ENCODE data around the gene FSTL4.

FSTL4 gene

GRCh38 chr5:133480866-133481265, 131.5 kb downstream of the FSTL4 start:
- Mint-ChIP-seq H3K27ac (no peak overlapping the region), H3K4me3 (no peak overlapping the region), H3K4me1 (ENCODE audit: low read depth) (no peaks in the 10 kb centered on the region), H3K36me3 (ENCODE audit: low read depth) (no peaks in the 10 kb centered on the region), H3K27me3 (ENCODE audit: low read depth) (peaks cover 24% of the 10 kb centered on the region), H3K9me3 (no peaks in the 10 kb centered on the region)
- no peak for DNase-seq (ENCODE audit: low spot score)

GRCh38 chr5:133480366-133480765, 132.0 kb downstream of the FSTL4 start:
- Mint-ChIP-seq H3K4me3 (no peak overlapping the region), H3K4me1 (ENCODE audit: low read depth) (no peaks in the 10 kb centered on the region), H3K27ac (no peak overlapping the region), H3K36me3 (ENCODE audit: low read depth) (no peaks in the 10 kb centered on the region), H3K9me3 (no peaks in the 10 kb centered on the region), H3K27me3 (ENCODE audit: low read depth) (peaks cover 27% of the 10 kb centered on the region)
- no peak for DNase-seq (ENCODE audit: low spot score)

GRCh38 chr5:133478199-133478985, 133.9 kb downstream of the FSTL4 start:
- Mint-ChIP-seq H3K27me3 (ENCODE audit: low read depth) (peaks cover 29% of the 10 kb centered on the region), H3K9me3 (no peaks in the 10 kb centered on the region), H3K27ac (no peak overlapping the region), H3K4me3 (no peak overlapping the region), H3K36me3 (ENCODE audit: low read depth) (no peaks in the 10 kb centered on the region), H3K4me1 (ENCODE audit: low read depth) (peaks cover 3% of the 10 kb centered on the region)
- DNase-seq (ENCODE audit: low spot score): no peak

DNA sequence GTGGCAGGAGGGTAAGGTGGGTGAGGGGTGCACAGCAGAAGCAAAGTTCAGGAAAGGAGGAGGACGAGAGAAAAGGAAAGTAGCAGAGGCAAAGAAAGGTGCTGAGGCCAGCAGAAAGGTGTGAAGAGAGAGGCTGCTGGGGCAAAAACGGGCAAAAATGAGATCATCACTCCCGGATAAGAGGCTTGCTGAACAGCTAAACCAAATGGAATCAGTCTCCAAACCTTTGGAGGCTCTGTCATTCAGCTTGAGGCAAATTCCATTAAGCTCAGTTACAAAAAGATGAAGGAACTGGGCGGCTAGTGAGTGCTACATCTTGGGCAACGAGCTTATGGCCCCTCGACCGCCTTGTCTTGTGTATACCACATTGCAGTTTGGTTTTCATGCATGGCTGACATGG, 136.4 kb downstream of the FSTL4 start:
- Mint-ChIP-seq H3K9me3 (no peaks in the 10 kb centered on the region), H3K27me3 (ENCODE audit: low read depth) (peaks cover 32% of the 10 kb centered on the region), H3K4me3 (no peak overlapping the region), H3K4me1 (ENCODE audit: low read depth) (peaks cover 3% of the 10 kb centered on the region), H3K36me3 (ENCODE audit: low read depth) (no peaks in the 10 kb centered on the region), H3K27ac (no peak overlapping the region)
- no peak for DNase-seq (ENCODE audit: low spot score)

DNA sequence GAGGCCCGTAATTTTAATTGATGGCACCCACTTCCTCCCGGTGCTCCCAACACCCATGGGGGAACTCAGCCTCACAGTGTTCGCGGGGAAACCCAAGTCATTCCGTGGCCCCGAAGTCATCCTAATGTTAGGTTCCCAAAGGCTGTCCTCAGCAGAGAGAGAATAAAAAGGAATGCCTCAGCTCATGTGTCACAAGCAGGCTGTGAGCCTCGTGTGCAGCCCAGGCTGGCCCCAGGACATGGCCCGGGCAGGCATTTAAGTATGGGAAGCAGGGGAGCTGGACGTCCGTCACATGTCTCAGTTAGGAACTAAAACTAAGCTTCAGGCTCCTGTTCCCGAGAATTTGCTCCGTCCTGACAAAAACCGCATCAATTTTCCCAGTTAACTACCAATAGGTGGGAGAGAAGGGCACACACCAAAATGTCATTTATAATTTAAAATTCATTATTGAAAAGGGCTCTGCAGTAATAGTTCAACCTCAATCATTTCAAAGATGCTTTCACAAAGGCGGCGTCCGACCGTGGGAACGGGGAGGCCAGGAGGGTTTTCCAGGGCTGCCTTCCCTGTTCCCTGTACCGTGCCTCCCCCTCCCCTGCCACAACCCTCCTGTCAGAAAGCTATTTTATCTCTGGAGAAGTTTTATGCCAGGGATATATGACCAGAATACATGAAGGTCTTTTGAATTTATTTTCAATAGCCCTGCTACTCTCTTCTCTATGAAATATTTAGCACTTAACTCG, 137.3 kb downstream of the FSTL4 start:
- Mint-ChIP-seq H3K27me3 (ENCODE audit: low read depth) (peaks cover 33% of the 10 kb centered on the region), H3K36me3 (ENCODE audit: low read depth) (no peaks in the 10 kb centered on the region), H3K27ac (no peak overlapping the region), H3K4me1 (ENCODE audit: low read depth) (peaks cover 3% of the 10 kb centered on the region), H3K9me3 (no peaks in the 10 kb centered on the region), H3K4me3 (no peak overlapping the region)
- DNase-seq (ENCODE audit: low spot score): no peak

DNA sequence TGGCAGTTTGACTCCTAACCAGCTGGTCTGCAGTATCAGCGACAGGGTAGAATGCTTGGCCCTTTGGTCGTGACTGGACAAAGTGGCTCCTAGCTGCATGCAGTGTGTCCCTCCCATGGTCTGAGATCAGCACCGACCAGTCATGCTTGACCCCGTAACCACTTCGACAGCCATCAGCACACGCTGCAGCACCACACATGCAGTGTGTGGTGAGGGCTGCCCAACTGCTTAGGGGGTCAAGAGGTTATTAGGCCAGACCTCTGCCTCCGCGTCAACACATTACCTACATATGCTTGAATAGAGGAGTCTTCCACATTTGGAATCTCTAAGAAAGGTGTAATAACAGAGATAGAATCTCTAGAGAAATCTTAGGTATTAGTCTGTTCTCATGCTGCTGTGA, 139.1 kb downstream of the FSTL4 start:
- Mint-ChIP-seq H3K4me1 (ENCODE audit: low read depth) (peaks cover 3% of the 10 kb centered on the region), H3K4me3 (no peak overlapping the region), H3K27me3 (ENCODE audit: low read depth) (peaks cover 36% of the 10 kb centered on the region), H3K27ac (no peak overlapping the region), H3K9me3 (no peaks in the 10 kb centered on the region), H3K36me3 (ENCODE audit: low read depth) (no peaks in the 10 kb centered on the region)
- no peak for DNase-seq (ENCODE audit: low spot score)

- peaks cover 33% of the 10 kb centered on the region for H3K27me3 Mint-ChIP-seq (ENCODE audit: low read depth)
- H3K27ac Mint-ChIP-seq: no peak overlapping the region
- DNase-seq (ENCODE audit: low spot score): no peak
- H3K9me3 Mint-ChIP-seq: no peaks in the 10 kb centered on the region
- H3K4me3 Mint-ChIP-seq: no peak overlapping the region
- H3K36me3 Mint-ChIP-seq (ENCODE audit: low read depth): no peaks in the 10 kb centered on the region
- H3K4me1 Mint-ChIP-seq (ENCODE audit: low read depth): peaks cover 3% of the 10 kb centered on the region
Observed at GRCh38 chr5:133472829-133473228, 139.5 kb downstream of the FSTL4 start.

DNA sequence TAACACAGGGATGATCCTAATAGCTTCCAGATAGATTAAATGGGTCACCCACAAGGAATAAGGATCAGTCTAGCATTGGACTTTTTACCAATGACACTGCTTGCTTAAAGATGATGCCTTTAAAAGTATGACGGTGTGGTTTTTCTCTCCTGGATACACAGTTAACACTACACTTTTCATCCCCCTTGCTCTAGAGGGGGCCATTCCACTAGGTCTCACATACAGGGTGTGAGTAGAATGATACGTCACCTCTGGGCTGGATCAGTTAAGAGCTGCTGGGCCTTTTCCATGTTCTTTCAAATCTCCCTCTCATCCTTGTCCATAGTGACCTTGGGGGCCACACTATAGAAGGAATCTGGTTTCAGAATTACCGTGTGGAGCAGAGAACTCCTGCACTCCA, 140.6 kb downstream of the FSTL4 start:
- no peak for DNase-seq (ENCODE audit: low spot score)
- H3K27ac Mint-ChIP-seq: no peak overlapping the region
- H3K4me1 Mint-ChIP-seq (ENCODE audit: low read depth): peaks cover 3% of the 10 kb centered on the region
- H3K4me3 Mint-ChIP-seq: no peak overlapping the region
- H3K36me3 Mint-ChIP-seq (ENCODE audit: low read depth): no peaks in the 10 kb centered on the region
- peaks cover 25% of the 10 kb centered on the region for H3K27me3 Mint-ChIP-seq (ENCODE audit: low read depth)
- H3K9me3 Mint-ChIP-seq: no peaks in the 10 kb centered on the region

- no peaks in the 10 kb centered on the region for H3K36me3 Mint-ChIP-seq (ENCODE audit: low read depth)
- H3K4me3 Mint-ChIP-seq: no peak overlapping the region
- H3K4me1 Mint-ChIP-seq (ENCODE audit: low read depth): peaks cover 3% of the 10 kb centered on the region
- H3K27ac Mint-ChIP-seq: no peak overlapping the region
- H3K27me3 Mint-ChIP-seq (ENCODE audit: low read depth): peaks cover 17% of the 10 kb centered on the region
- DNase-seq (ENCODE audit: low spot score): no peak
- no peaks in the 10 kb centered on the region for H3K9me3 Mint-ChIP-seq
Observed at GRCh38 chr5:133470841-133471240, 141.5 kb downstream of the FSTL4 start.

GRCh38 chr5:133469846-133470245, 142.5 kb downstream of the FSTL4 start:
- Mint-ChIP-seq H3K4me3 (no peak overlapping the region), H3K27me3 (ENCODE audit: low read depth) (peaks cover 15% of the 10 kb centered on the region), H3K36me3 (ENCODE audit: low read depth) (no peaks in the 10 kb centered on the region), H3K9me3 (no peaks in the 10 kb centered on the region), H3K27ac (no peak overlapping the region), H3K4me1 (ENCODE audit: low read depth) (peaks cover 3% of the 10 kb centered on the region)
- DNase-seq (ENCODE audit: low spot score): no peak

DNA sequence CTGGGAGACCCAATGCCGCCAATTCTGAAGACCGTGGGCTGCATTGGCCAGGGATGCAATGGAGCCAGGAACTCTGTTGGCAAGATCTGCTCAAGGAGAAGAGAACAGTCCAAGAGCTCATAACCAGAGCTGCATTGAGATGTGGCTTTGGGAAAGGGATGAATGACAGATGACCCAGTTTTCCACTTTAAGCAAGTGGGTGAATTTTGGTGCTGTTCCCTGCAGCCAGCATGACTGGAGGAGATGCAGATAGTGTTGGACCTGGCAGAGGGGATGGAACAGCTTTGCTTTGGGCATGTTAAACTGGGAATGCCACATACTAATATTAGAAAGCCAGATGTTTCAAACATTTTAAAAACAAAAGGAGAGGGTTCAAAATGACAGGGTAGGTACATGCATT, 143.1 kb downstream of the FSTL4 start:
- H3K4me1 Mint-ChIP-seq (ENCODE audit: low read depth): no peaks in the 10 kb centered on the region
- no peak overlapping the region for H3K4me3 Mint-ChIP-seq
- H3K27me3 Mint-ChIP-seq (ENCODE audit: low read depth): peaks cover 12% of the 10 kb centered on the region
- H3K36me3 Mint-ChIP-seq (ENCODE audit: low read depth): no peaks in the 10 kb centered on the region
- H3K9me3 Mint-ChIP-seq: no peaks in the 10 kb centered on the region
- DNase-seq (ENCODE audit: low spot score): no peak
- no peak overlapping the region for H3K27ac Mint-ChIP-seq

GRCh38 chr5:133468596-133468995, 143.7 kb downstream of the FSTL4 start:
- H3K36me3 Mint-ChIP-seq (ENCODE audit: low read depth): no peaks in the 10 kb centered on the region
- no peak overlapping the region for H3K27ac Mint-ChIP-seq
- DNase-seq (ENCODE audit: low spot score): no peak

GRCh38 chr5:133467826-133468463, 144.4 kb downstream of the FSTL4 start:
- Mint-ChIP-seq H3K4me1 (ENCODE audit: low read depth) (no peaks in the 10 kb centered on the region), H3K27ac (no peak overlapping the region), H3K9me3 (no peaks in the 10 kb centered on the region), H3K36me3 (ENCODE audit: low read depth) (no peaks in the 10 kb centered on the region), H3K27me3 (ENCODE audit: low read depth) (peaks cover 12% of the 10 kb centered on the region), H3K4me3 (no peak overlapping the region)
- DNase-seq (ENCODE audit: low spot score): no peak

More at GRCh38 chr5:133468596-133468995, 143.7 kb downstream of the FSTL4 start:
- Mint-ChIP-seq H3K27me3 (ENCODE audit: low read depth) (peaks cover 12% of the 10 kb centered on the region), H3K4me1 (ENCODE audit: low read depth) (no peaks in the 10 kb centered on the region), H3K4me3 (no peak overlapping the region), H3K9me3 (no peaks in the 10 kb centered on the region)

DNA sequence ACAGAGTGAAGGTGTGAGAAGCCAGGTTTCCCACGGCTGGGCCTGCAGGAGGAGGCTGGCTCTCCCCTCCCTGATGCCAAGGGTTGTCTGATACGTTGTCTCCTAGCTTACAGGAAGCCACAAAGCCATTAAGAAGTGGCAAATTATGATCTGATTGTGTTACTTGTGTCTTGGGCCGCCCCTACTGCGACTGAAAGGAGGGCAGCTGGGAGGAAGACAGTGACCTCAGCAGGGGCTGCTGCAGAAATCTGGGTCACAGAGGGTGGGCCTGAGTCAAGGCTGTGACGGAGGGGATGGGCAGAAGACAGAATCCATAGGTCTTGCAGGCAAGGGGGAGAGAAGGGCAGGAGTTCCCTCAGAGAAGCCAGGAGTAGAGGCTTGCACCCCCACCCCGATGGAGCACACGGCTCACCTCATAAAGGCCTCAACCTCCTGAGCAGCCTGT, 145.0 kb downstream of the FSTL4 start:
- Mint-ChIP-seq H3K4me1 (ENCODE audit: low read depth) (no peaks in the 10 kb centered on the region), H3K9me3 (no peaks in the 10 kb centered on the region), H3K27ac (no peak overlapping the region), H3K4me3 (no peak overlapping the region), H3K36me3 (ENCODE audit: low read depth) (no peaks in the 10 kb centered on the region), H3K27me3 (ENCODE audit: low read depth) (peaks cover 12% of the 10 kb centered on the region)
- DNase-seq (ENCODE audit: low spot score): no peak

Data from T-helper 2 cell treated with Interferon-gamma antibody and Interleukin-4, amounts not matched to agents 5 μg/mL and 100 μg/mL, for 36 hours (primary cell).